IMR-90 (cell line): Measurements from ENCODE around the gene TBC1D1. TPM values are rescaled to one million over a fixed set of nuclear protein-coding genes. Genes with fewer than 3 reads are reported as not detected.

ENCODE experiments used
- ATAC-seq: fragments of 200-7000 bp; cut with Tn5 transposase; 2 replicates; pipeline ENCODE4 v1.9.1; 2020; ENCODE audit warnings: low read depth, mild to moderate bottlenecking, moderate library complexity
- BruUV-seq: library from RNA; stranded (reverse); fragments of 400-500 nt; replicated peaks from 2 replicates; lab custom pipeline; 2021; lab: Mats Ljungman, UMichigan
- CTCF ChIA-PET: fragments of 300-600 bp; formaldehyde crosslinking; extraction: SDS; loops from one replicate; lab custom pipeline; 2021; ENCODE audit warnings: antibody characterized with exemption; lab: Yijun Ruan, JAX
- POLR2A ChIA-PET: fragments of 300-600 bp; sonication (Branson Sonifier 250); formaldehyde crosslinking; loops from one replicate; lab custom pipeline; 2022; ENCODE audit warnings: antibody characterized with exemption; ENCODE audit not compliant: unreplicated experiment; lab: Charles Lee
- DNase-seq: peaks from one replicate; pipeline ENCODE4 v3.0.0; 2013
- H2AFZ ChIP-seq: replicated peaks from 2 replicates; pipeline ENCODE3; 2013; ENCODE audit warnings: low read length, mild to moderate bottlenecking; ENCODE audit not compliant: poor library complexity
- H2AK5ac ChIP-seq: 2 replicates; pipeline ENCODE4 v1.6.1; 2013; ENCODE audit warnings: low read depth, low read length, inconsistent platforms
- H2AK9ac ChIP-seq: replicated peaks from 2 replicates; pipeline ENCODE3; 2013; ENCODE audit warnings: mild to moderate bottlenecking, low read depth, low read length, moderate library complexity; ENCODE audit not compliant: poor library complexity
- H2BK120ac ChIP-seq: 2 replicates; pipeline ENCODE4 v1.6.1; 2013; ENCODE audit warnings: low read depth, low read length, inconsistent platforms
- H2BK15ac ChIP-seq: 3 replicates; pipeline ENCODE4 v1.6.1; 2013; ENCODE audit warnings: low read depth, low read length, inconsistent platforms
- H2BK20ac ChIP-seq: 2 replicates; pipeline ENCODE4 v1.6.1; 2013; ENCODE audit warnings: low read depth, mild to moderate bottlenecking, inconsistent platforms, low read length, moderate library complexity
- H2BK5ac ChIP-seq: 2 replicates; pipeline ENCODE4 v1.6.1; 2013; ENCODE audit warnings: mild to moderate bottlenecking, low read depth, low read length, inconsistent platforms; ENCODE audit not compliant: poor library complexity, severe bottlenecking
- H3K14ac ChIP-seq: replicated peaks from 2 replicates; pipeline ENCODE4 v1.6.1; 2013; ENCODE audit warnings: low read depth, low read length, inconsistent platforms
- H3K18ac ChIP-seq: 2 replicates; pipeline ENCODE4 v1.6.1; 2013; ENCODE audit warnings: low read depth, low read length, control low read depth
- H3K23ac ChIP-seq: 2 replicates; pipeline ENCODE4 v1.6.1; 2013; ENCODE audit warnings: low read depth, low read length, inconsistent platforms
- H3K27ac ChIP-seq: 2 replicates; pipeline ENCODE4 v1.5.1; 2013; ENCODE audit warnings: mild to moderate bottlenecking, control low read depth, low read length; ENCODE audit not compliant: insufficient read depth
- H3K27me3 ChIP-seq: 2 replicates; pipeline ENCODE4 v1.6.1; 2013; ENCODE audit warnings: low read length; ENCODE audit not compliant: control insufficient read depth, insufficient read depth
- H3K36me3 ChIP-seq: 2 replicates; pipeline ENCODE4 v1.6.1; 2013; ENCODE audit warnings: low read length, mixed read lengths; ENCODE audit not compliant: control insufficient read depth, insufficient read depth
- H3K4ac ChIP-seq: 2 replicates; pipeline ENCODE4 v1.6.1; 2013; ENCODE audit warnings: low read depth, low read length, inconsistent platforms
- H3K4me1 ChIP-seq: 2 replicates; pipeline ENCODE4 v1.6.1; 2013; ENCODE audit warnings: low read length, mixed read lengths; ENCODE audit not compliant: control insufficient read depth, insufficient read depth
- H3K4me2 ChIP-seq: 2 replicates; pipeline ENCODE4 v1.6.1; 2013; ENCODE audit warnings: low read depth, mild to moderate bottlenecking, control low read depth, low read length, moderate library complexity
- H3K4me3 ChIP-seq: 2 replicates; pipeline ENCODE4 v1.5.1; 2013; ENCODE audit warnings: low read depth, mild to moderate bottlenecking, control low read depth, low read length, moderate library complexity; ENCODE audit not compliant: insufficient read depth
- H3K56ac ChIP-seq: 2 replicates; pipeline ENCODE4 v1.6.1; 2013; ENCODE audit warnings: low read length, inconsistent platforms; ENCODE audit not compliant: insufficient read depth; ENCODE audit errors: extremely low read depth
- H3K79me1 ChIP-seq, 2 experiments: 2 replicates each; pipeline ENCODE4 v1.6.1; 2013; ENCODE audit warnings: low read length in 2 of 2, inconsistent platforms in 1 of 2, low read depth in 1 of 2
- H3K9ac ChIP-seq: 2 replicates; pipeline ENCODE4 v1.6.1; 2013; ENCODE audit warnings: low read depth, low read length, control low read depth
- H3K9me1 ChIP-seq: 2 replicates; pipeline ENCODE4 v1.6.1; 2013; ENCODE audit warnings: low read length, inconsistent platforms; ENCODE audit not compliant: insufficient read depth
- H3K9me3 ChIP-seq: 2 replicates; pipeline ENCODE4 v1.6.1; 2013; ENCODE audit warnings: low read length; ENCODE audit not compliant: control insufficient read depth, insufficient read depth
- H4K20me1 ChIP-seq: 2 replicates; pipeline ENCODE4 v1.6.1; 2013; ENCODE audit warnings: low read length, inconsistent platforms; ENCODE audit not compliant: insufficient read depth
- H4K5ac ChIP-seq: 2 replicates; pipeline ENCODE4 v1.6.1; 2013; ENCODE audit warnings: mild to moderate bottlenecking, low read depth, low read length, control low read depth
- H4K8ac ChIP-seq, 2 experiments: 2 replicates each; pipeline ENCODE4 v1.6.1; 2013; ENCODE audit warnings: low read depth in 2 of 2, low read length in 2 of 2, control low read depth in 1 of 2, inconsistent platforms in 1 of 2
- H4K91ac ChIP-seq: 2 replicates; pipeline ENCODE4 v1.6.1; 2013; ENCODE audit warnings: low read depth, low read length, inconsistent platforms; ENCODE audit not compliant: insufficient read depth
- BHLHE40 ChIP-seq: fragments of 150-350 bp; IDR thresholded peaks from 2 replicates; pipeline ENCODE4 v1.6.1; 2016; ENCODE audit warnings: mild to moderate bottlenecking, low read depth, low read length
- CEBPB ChIP-seq: IDR thresholded peaks from 2 replicates; pipeline ENCODE4 v1.6.1; 2012; ENCODE audit warnings: low read depth, low read length, improper control_type of control experiment
- CHD1 ChIP-seq: IDR thresholded peaks from 2 replicates; pipeline ENCODE4 v1.6.1; 2012; ENCODE audit warnings: low read depth, low read length, improper control_type of control experiment
- FOS ChIP-seq: fragments of 150-350 bp; IDR thresholded peaks from 2 replicates; pipeline ENCODE4 v1.6.1; 2016; ENCODE audit warnings: low read depth, low read length
- MAFK ChIP-seq: IDR thresholded peaks from 2 replicates; pipeline ENCODE4 v1.6.1; 2012; ENCODE audit warnings: low read depth, low read length, improper control_type of control experiment
- MAZ ChIP-seq: IDR thresholded peaks from 2 replicates; pipeline ENCODE4 v1.6.1; 2012; ENCODE audit warnings: low read depth, mild to moderate bottlenecking, low read length, improper control_type of control experiment, moderate library complexity, borderline replicate concordance
- MXI1 ChIP-seq: IDR thresholded peaks from 2 replicates; pipeline ENCODE4 v1.6.1; 2012; ENCODE audit warnings: low read depth, mild to moderate bottlenecking, low read length, moderate library complexity, borderline replicate concordance
- POLR2A ChIP-seq: IDR thresholded peaks from 2 replicates; pipeline ENCODE4 v1.6.1; 2012; ENCODE audit warnings: mild to moderate bottlenecking, low read depth, low read length
- RAD21 ChIP-seq: IDR thresholded peaks from 2 replicates; pipeline ENCODE4 v1.6.1; 2012; ENCODE audit warnings: low read length, improper control_type of control experiment
- RCOR1 ChIP-seq: IDR thresholded peaks from 2 replicates; pipeline ENCODE4 v1.6.1; 2012; ENCODE audit warnings: mild to moderate bottlenecking, low read length, improper control_type of control experiment; ENCODE audit not compliant: insufficient replicate concordance
- RFX5 ChIP-seq: IDR thresholded peaks from 2 replicates; pipeline ENCODE4 v1.8.0; 2012; ENCODE audit warnings: low read depth, mild to moderate bottlenecking, low read length, moderate library complexity
- SMC3 ChIP-seq: fragments of 150-350 bp; IDR thresholded peaks from 2 replicates; pipeline ENCODE4 v1.6.1; 2016; ENCODE audit warnings: low read depth, mild to moderate bottlenecking, antibody characterized with exemption, low read length, moderate library complexity
- WGBS, 2 experiments: methylation state at CpG; one replicate each; pipeline versions ENCODE4 v1.1.5 to v1.1.7; 2013; ENCODE audit warnings: missing lambda C conversion rate in 2 of 2; ENCODE audit not compliant: insufficient read length in 1 of 2; ENCODE audit errors: extremely low coverage in 2 of 2; 5-methylcytosine and 5-hydroxymethylcytosine counted together
- dilution Hi-C: fragments of 300-500 bp; cut with HindIII; formaldehyde crosslinking; loops from one replicate; pipeline ENCODE4 v1.14.3; 2018; ENCODE audit warnings: low sequenced_read_pairs; ENCODE audit not compliant: unreplicated experiment
- in situ Hi-C: fragments of 300-500 bp; cut with MboI; formaldehyde crosslinking; loops from 3 replicates; pipeline ENCODE4 v1.14.3; 2019; ENCODE audit warnings: low sequenced_read_pairs, inconsistent platforms, mixed read lengths
- intact Hi-C: fragments of 100-400 bp; cut with micrococcal nuclease; formaldehyde crosslinking; loops from 2 replicates; pipeline ENCODE4 v1.10.0; 2022
- polyA plus RNA-seq, 3 experiments: library from polyadenylated mRNA; depleted of rRNA; stranded (reverse); fragments of >200 nt; gene quantifications; 2 replicates each; pipeline ENCODE4 v1.2.3, GENCODE V29; 2012; ENCODE audit warnings: low replicate concordance in 1 of 3
- total RNA-seq: library from RNA; depleted of rRNA; stranded (reverse); fragments of >200 nt; gene quantifications from 2 replicates; pipeline ENCODE4 v1.2.3, GENCODE V29; 2012
- TF ChIP-seq, protein P1 (sequence below): fragments of 150-350 bp; IDR thresholded peaks from 2 replicates; pipeline ENCODE4 v1.6.1; 2016; ENCODE audit warnings: low read depth, mild to moderate bottlenecking, low read length, moderate library complexity, borderline replicate concordance
- TF ChIP-seq, protein P2 (sequence below): conservative IDR thresholded peaks from 2 replicates; pipeline ENCODE4 v1.5.1; 2012; ENCODE audit warnings: mild to moderate bottlenecking, low read depth, low read length, improper control_type of control experiment
- TF ChIP-seq, protein P3 (sequence below): fragments of 150-350 bp; IDR thresholded peaks from 2 replicates; pipeline ENCODE4 v1.6.1; 2017; ENCODE audit warnings: mild to moderate bottlenecking, antibody characterized with exemption, low read length, low read depth

The TBC1D1 gene
- total and polyA plus RNA-seq, 2 of the 4 experiments (the other 2 are of a cell fraction) = 42.4 to 104 TPM

DNA sequence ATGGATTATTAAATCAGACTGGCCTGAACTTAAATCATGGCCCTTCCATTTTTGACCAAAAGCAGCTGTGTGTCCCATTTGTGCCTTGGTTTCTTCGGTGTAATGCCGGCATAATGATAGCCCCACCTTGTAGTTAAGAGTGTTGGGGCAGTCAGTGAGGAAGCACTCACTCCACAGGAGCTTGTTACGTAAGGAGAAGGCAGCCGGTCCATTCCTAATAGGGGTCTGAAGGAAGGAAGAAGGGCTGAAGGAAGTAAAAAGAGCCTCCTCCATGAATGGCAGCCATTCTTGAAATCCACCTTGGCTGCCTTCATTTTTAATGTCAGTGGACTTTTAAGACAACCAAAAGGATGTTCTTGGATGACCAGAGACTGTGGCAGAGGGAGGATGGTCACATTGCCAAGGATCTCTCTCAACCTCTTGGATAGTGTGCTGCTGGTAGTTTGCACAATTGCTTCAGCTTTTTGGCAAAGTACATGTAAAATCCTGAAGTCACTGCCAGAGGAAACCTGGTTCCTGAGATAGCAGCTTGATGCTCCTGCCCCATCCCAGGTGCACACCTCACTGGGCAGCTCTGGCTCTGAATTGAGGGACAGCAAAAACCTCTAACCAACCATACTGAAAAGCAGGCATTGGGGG is 182.8 kb downstream of the TBC1D1 start:
- H3K79me1 ChIP-seq = peaks cover 7 to 46% of the 10 kb centered on the region in 2 experiments
- H3K27me3 ChIP-seq = no peaks in the 10 kb centered on the region
- 0 out of 2 replicates have a peak overlapping the region, but pooled peaks have one; percentile 20 for H3K23ac ChIP-seq
- peak overlapping the region; percentile 54; the same call in 1 of the 2 replicates for H2BK20ac ChIP-seq
- peak overlapping the region; percentile 57; the same call in 1 of the 2 replicates for H2AK5ac ChIP-seq
- peak overlapping the region; percentile 39; the same call in 1 of the 2 replicates for H3K14ac ChIP-seq
- no peak for DNase-seq
- H3K27ac ChIP-seq = no peak overlapping the region
- in situ Hi-C loops (no loop called here), dilution Hi-C loops (no loop called here), intact Hi-C loops (no loop called here)
- H3K4ac ChIP-seq = peak overlapping the region; percentile 55; the same call in 1 of the 2 replicates
- ATAC-seq = no peak
- H2AK9ac ChIP-seq = peak overlapping the region; percentile 70
- ChIA-PET POLR2A (no interaction called here), CTCF (interaction anchor here (0.6 kb wide), 2 partner anchors 71 to 618 kb away, joined by 3 read pairs; no protein-coding TSS in a partner anchor)
- no peaks in the 10 kb centered on the region for H3K9me3 ChIP-seq
- WGBS, 2 experiments = no CpG with 5 or more reads among the region's 4 CpGs
- H4K91ac ChIP-seq = peak overlapping the region; percentile 52
- H3K4me3 ChIP-seq = no peak overlapping the region
- H3K4me1 ChIP-seq = peaks cover 27% of the 10 kb centered on the region
- H2BK120ac ChIP-seq = peak overlapping the region; percentile 69
- no peaks in the 10 kb centered on the region for H4K20me1 ChIP-seq
- H3K56ac ChIP-seq = no peak overlapping the region
- peak overlapping the region; percentile 53; the same call in 1 of the 2 replicates for H3K18ac ChIP-seq
- no peaks in the 10 kb centered on the region for H3K36me3 ChIP-seq
- BruUV-seq = no TSS peak
- 0 out of 4 replicates have a peak overlapping the region, but pooled peaks of 1 of the 2 experiments have one; percentile 38 for H4K8ac ChIP-seq
- 0 out of 3 replicates have a peak overlapping the region, but pooled peaks have one; percentile 48 for H2BK15ac ChIP-seq
- no peak overlapping the region for H3K4me2 ChIP-seq
- H3K9me1 ChIP-seq = peaks cover 30% of the 10 kb centered on the region
- H3K9ac ChIP-seq = no peak overlapping the region
- H2BK5ac ChIP-seq = peak overlapping the region; percentile 37
- H4K5ac ChIP-seq = peak overlapping the region; percentile 56
- H2AFZ ChIP-seq = no peak overlapping the region
- TF ChIP-seq, protein P1, sequence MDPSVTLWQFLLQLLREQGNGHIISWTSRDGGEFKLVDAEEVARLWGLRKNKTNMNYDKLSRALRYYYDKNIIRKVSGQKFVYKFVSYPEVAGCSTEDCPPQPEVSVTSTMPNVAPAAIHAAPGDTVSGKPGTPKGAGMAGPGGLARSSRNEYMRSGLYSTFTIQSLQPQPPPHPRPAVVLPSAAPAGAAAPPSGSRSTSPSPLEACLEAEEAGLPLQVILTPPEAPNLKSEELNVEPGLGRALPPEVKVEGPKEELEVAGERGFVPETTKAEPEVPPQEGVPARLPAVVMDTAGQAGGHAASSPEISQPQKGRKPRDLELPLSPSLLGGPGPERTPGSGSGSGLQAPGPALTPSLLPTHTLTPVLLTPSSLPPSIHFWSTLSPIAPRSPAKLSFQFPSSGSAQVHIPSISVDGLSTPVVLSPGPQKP = no peak
- TF ChIP-seq SMC3 (no peak), CEBPB (no peak), RCOR1 (no peak), MAFK (no peak), POLR2A (no peak), CHD1 (no peak), FOS (no peak), MAZ (no peak), RFX5 (no peak), BHLHE40 (no peak), RAD21 (no peak), MXI1 (no peak)
- TF ChIP-seq, protein P2, sequence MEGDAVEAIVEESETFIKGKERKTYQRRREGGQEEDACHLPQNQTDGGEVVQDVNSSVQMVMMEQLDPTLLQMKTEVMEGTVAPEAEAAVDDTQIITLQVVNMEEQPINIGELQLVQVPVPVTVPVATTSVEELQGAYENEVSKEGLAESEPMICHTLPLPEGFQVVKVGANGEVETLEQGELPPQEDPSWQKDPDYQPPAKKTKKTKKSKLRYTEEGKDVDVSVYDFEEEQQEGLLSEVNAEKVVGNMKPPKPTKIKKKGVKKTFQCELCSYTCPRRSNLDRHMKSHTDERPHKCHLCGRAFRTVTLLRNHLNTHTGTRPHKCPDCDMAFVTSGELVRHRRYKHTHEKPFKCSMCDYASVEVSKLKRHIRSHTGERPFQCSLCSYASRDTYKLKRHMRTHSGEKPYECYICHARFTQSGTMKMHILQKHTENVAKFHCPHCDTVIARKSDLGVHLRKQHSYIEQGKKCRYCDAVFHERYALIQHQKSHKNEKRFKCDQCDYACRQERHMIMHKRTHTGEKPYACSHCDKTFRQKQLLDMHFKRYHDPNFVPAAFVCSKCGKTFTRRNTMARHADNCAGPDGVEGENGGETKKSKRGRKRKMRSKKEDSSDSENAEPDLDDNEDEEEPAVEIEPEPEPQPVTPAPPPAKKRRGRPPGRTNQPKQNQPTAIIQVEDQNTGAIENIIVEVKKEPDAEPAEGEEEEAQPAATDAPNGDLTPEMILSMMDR = no peak
- TF ChIP-seq, protein P3, sequence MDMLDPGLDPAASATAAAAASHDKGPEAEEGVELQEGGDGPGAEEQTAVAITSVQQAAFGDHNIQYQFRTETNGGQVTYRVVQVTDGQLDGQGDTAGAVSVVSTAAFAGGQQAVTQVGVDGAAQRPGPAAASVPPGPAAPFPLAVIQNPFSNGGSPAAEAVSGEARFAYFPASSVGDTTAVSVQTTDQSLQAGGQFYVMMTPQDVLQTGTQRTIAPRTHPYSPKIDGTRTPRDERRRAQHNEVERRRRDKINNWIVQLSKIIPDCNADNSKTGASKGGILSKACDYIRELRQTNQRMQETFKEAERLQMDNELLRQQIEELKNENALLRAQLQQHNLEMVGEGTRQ = no peak
